HUES6 (cell line): ENCODE data around the gene DNALI1.
"Not testable (repeated sequence)": the region's sequence is repeated elsewhere in the genome, so short reads cannot be mapped to it uniquely, and the experiment has no call there.

Experiments used
- H3K27ac ChIP-seq: 2 replicates; pipeline ENCODE4 v1.7.0; 2013; ENCODE audit warnings: low read depth, mild to moderate bottlenecking, low read length, inconsistent platforms
- H3K27me3 ChIP-seq: 2 replicates; pipeline ENCODE4 v1.6.1; 2013; ENCODE audit warnings: low read length; ENCODE audit not compliant: control insufficient read depth, insufficient read depth
- H3K36me3 ChIP-seq: 2 replicates; pipeline ENCODE4 v1.6.1; 2013; ENCODE audit warnings: low read length; ENCODE audit not compliant: control insufficient read depth, insufficient read depth
- H3K4me1 ChIP-seq: 2 replicates; pipeline ENCODE4 v1.6.1; 2013; ENCODE audit warnings: low read length; ENCODE audit not compliant: control insufficient read depth, insufficient read depth
- H3K4me3 ChIP-seq: 2 replicates; pipeline ENCODE4 v1.5.1; 2013; ENCODE audit warnings: low read depth, low read length
- H3K9ac ChIP-seq: one replicate; pipeline ENCODE4 v1.6.1; 2013; ENCODE audit warnings: mild to moderate bottlenecking, low read length
- H3K9me3 ChIP-seq: 2 replicates; pipeline ENCODE4 v1.6.1; 2013; ENCODE audit warnings: low read depth, low read length; ENCODE audit not compliant: control insufficient read depth, insufficient read depth

The DNALI1 gene

GRCh38 chr1:37574834-37575480, 18.2 kb downstream of the DNALI1 start:
- Histone ChIP-seq H3K9me3 (no peaks in the 10 kb centered on the region), H3K36me3 (peaks cover 88% of the 10 kb centered on the region), H3K4me1 (no peaks in the 10 kb centered on the region), H3K27ac (no peak overlapping the region), H3K27me3 (no peaks in the 10 kb centered on the region), H3K9ac (no peak overlapping the region), H3K4me3 (no peak overlapping the region)

GRCh38 chr1:37575692-37576091, 19.0 kb downstream of the DNALI1 start:
- no peak overlapping the region for H3K27ac ChIP-seq
- no peaks in the 10 kb centered on the region for H3K27me3 ChIP-seq
- H3K9ac ChIP-seq: no peak overlapping the region
- no peaks in the 10 kb centered on the region for H3K4me1 ChIP-seq
- no peak overlapping the region for H3K4me3 ChIP-seq
- peaks cover 90% of the 10 kb centered on the region for H3K36me3 ChIP-seq
- no peaks in the 10 kb centered on the region for H3K9me3 ChIP-seq

GRCh38 chr1:37584544-37584943, 27.8 kb downstream of the DNALI1 start:
- not testable (repeated sequence) for H3K4me3 ChIP-seq, H3K27ac ChIP-seq, H3K9ac ChIP-seq, H3K9me3 ChIP-seq, H3K4me1 ChIP-seq, H3K27me3 ChIP-seq
- H3K36me3 ChIP-seq: peaks cover 94% of the 10 kb centered on the region

- H3K4me3 ChIP-seq: no peak overlapping the region
- H3K4me1 ChIP-seq: no peaks in the 10 kb centered on the region
- peaks cover 93% of the 10 kb centered on the region for H3K36me3 ChIP-seq
- H3K27me3 ChIP-seq: no peaks in the 10 kb centered on the region
- no peak overlapping the region for H3K9ac ChIP-seq
- H3K27ac ChIP-seq: no peak overlapping the region
- H3K9me3 ChIP-seq: no peaks in the 10 kb centered on the region
Measured at GRCh38 chr1:37588939-37589338, 32.2 kb downstream of the DNALI1 start.

- Histone ChIP-seq H3K36me3 (peaks cover 54% of the 10 kb centered on the region), H3K27me3 (0 out of 2 replicates have a peak, but pooled peaks cover 6% of the 10 kb centered on the region), H3K4me3 (no peak overlapping the region), H3K9me3 (no peaks in the 10 kb centered on the region), H3K4me1 (0 out of 2 replicates have a peak, but pooled peaks cover 3% of the 10 kb centered on the region), H3K27ac (no peak overlapping the region), H3K9ac (no peak overlapping the region)
Measured at GRCh38 chr1:37593726-37594125, 37.0 kb downstream of the DNALI1 start.

GRCh38 chr1:37595440-37596181, 38.9 kb downstream of the DNALI1 start, which contains the start of gene GNL2:
Gene GNL2 (minus strand): TSS chr1:37595937. CDS start chr1:37595822, 115 bp downstream.
- Histone ChIP-seq H3K36me3 (peaks cover 35% of the 10 kb centered on the region), H3K9ac (peak within 1 kb of the TSS; percentile 97), H3K27me3 (0 out of 2 replicates have a peak, but pooled peaks cover 6% of the 10 kb centered on the region), H3K4me3 (peak within 1 kb of the TSS; percentile 83), H3K4me1 (0 out of 2 replicates have a peak, but pooled peaks cover 3% of the 10 kb centered on the region), H3K27ac (peak within 1 kb of the TSS; percentile 64; the same call in 1 of the 2 replicates), H3K9me3 (no peaks in the 10 kb centered on the region)

GRCh38 chr1:37596182-37596667, 39.5 kb downstream of the DNALI1 start:
- H3K4me3 ChIP-seq: peak overlapping the region; percentile 83
- H3K27me3 ChIP-seq: 0 out of 2 replicates have a peak, but pooled peaks cover 6% of the 10 kb centered on the region
- H3K4me1 ChIP-seq: 0 out of 2 replicates have a peak, but pooled peaks cover 3% of the 10 kb centered on the region
- peaks cover 29% of the 10 kb centered on the region for H3K36me3 ChIP-seq
- H3K27ac ChIP-seq: no peak overlapping the region
- no peaks in the 10 kb centered on the region for H3K9me3 ChIP-seq
- H3K9ac ChIP-seq: no peak overlapping the region

GRCh38 chr1:37599940-37600339, 43.2 kb downstream of the DNALI1 start:
- H3K9me3 ChIP-seq: no peaks in the 10 kb centered on the region
- no peak overlapping the region for H3K9ac ChIP-seq
- no peak overlapping the region for H3K27ac ChIP-seq
- peaks cover 14% of the 10 kb centered on the region; the same call in 1 of the 2 replicates for H3K27me3 ChIP-seq
- no peaks in the 10 kb centered on the region for H3K36me3 ChIP-seq
- H3K4me3 ChIP-seq: no peak overlapping the region
- H3K4me1 ChIP-seq: 0 out of 2 replicates have a peak, but pooled peaks cover 3% of the 10 kb centered on the region

GRCh38 chr1:37601441-37601840, 44.7 kb downstream of the DNALI1 start:
- no peak overlapping the region for H3K9ac ChIP-seq
- no peaks in the 10 kb centered on the region for H3K9me3 ChIP-seq
- H3K4me1 ChIP-seq: no peaks in the 10 kb centered on the region
- H3K36me3 ChIP-seq: no peaks in the 10 kb centered on the region
- H3K4me3 ChIP-seq: no peak overlapping the region
- H3K27ac ChIP-seq: no peak overlapping the region
- peaks cover 18% of the 10 kb centered on the region; the same call in 1 of the 2 replicates for H3K27me3 ChIP-seq

GRCh38 chr1:37602750-37603694, 46.3 kb downstream of the DNALI1 start:
- no peaks in the 10 kb centered on the region for H3K4me1 ChIP-seq
- no peaks in the 10 kb centered on the region for H3K36me3 ChIP-seq
- peaks cover 27% of the 10 kb centered on the region for H3K27me3 ChIP-seq
- H3K9ac ChIP-seq: no peak overlapping the region
- H3K4me3 ChIP-seq: no peak overlapping the region
- H3K27ac ChIP-seq: no peak overlapping the region
- H3K9me3 ChIP-seq: no peaks in the 10 kb centered on the region
